ENCODE results near the gene PAOX. TPM values are rescaled to one million over a fixed set of nuclear protein-coding genes. Genes with fewer than 3 reads are reported as not detected.
A peak's percentile ranks its signal among the peaks of the same experiment; 100 is the strongest.

Gene PAOX
- total and polyA plus RNA-seq, 2 of the 13 experiments (the other 11 are each of a cell fraction or from before 2014, with no cell fraction given), result 0.49 to 0.77 TPM

- BruUV-seq (replicated peaks), result no TSS peak
- 23% methylated on average over 10 of the region's 11 CpGs for WGBS (ENCODE audit: low lambda C conversion rate)
- no peaks in the 10 kb centered on the region for H3K27me3 ChIP-seq (ENCODE audit: control insufficient read depth in 1 of 2, insufficient read depth in 2 of 2, low read length in 2 of 2)
- H3K9ac ChIP-seq (ENCODE audit: insufficient read depth, low read depth, low read length), result no peak overlapping the region
- ChIA-PET POLR2A (no interaction called here), CTCF (ENCODE audit: low intra/inter-chr PET ratio, low total read pairs) (interaction anchor here (0.8 to 2.7 kb wide), 3 partner anchors 59 to 170 kb away, joined by 3 to 10 read pairs (median 4); no protein-coding TSS in a partner anchor)
- FAIRE-seq, result peak; percentile 59
- DNase-seq (ENCODE audit: low spot score), result peak; percentile 17
- H3K4me2 ChIP-seq (ENCODE audit: low read depth, low read length), result no peak overlapping the region
- peak; percentile 54 for ATAC-seq
- H3K36me3 ChIP-seq (replicated peaks in 1 of 2; ENCODE audit: control insufficient read depth in 1 of 2, insufficient read depth in 2 of 2, low read length in 2 of 2), result no peaks in the 10 kb centered on the region
- no peak overlapping the region for H3K4me3 ChIP-seq (replicated peaks in 1 of 3; ENCODE audit: insufficient read depth in 1 of 3, low read depth in 2 of 3, low read length in 3 of 3)
- no peak overlapping the region for H2AFZ ChIP-seq (ENCODE audit: low read length)
- no peaks in the 10 kb centered on the region for H3K79me2 ChIP-seq (ENCODE audit: insufficient read depth, low read length)
- H3K27ac ChIP-seq (ENCODE audit: extremely low read length, insufficient read depth, low read length), result no peak overlapping the region
- intact Hi-C loops (cut with micrococcal nuclease; ENCODE audit: unreplicated experiment), result loop anchor here (2.0 kb wide), 1 partner anchor 170 kb away; no protein-coding TSS in a partner anchor
- no peaks in the 10 kb centered on the region for H4K20me1 ChIP-seq (ENCODE audit: insufficient read depth, low read length)
- in situ Hi-C loops (cut with HindIII; ENCODE audit: extremely low pct_ligation_motif_present, low pct_unique_long_range_greater_than_20kb), result no loop called here
- H3K9me3 ChIP-seq (ENCODE audit: low read length), result no peaks in the 10 kb centered on the region
- H3K4me1 ChIP-seq (ENCODE audit: insufficient read depth, low read length), result no peaks in the 10 kb centered on the region
- TF ChIP-seq USF2 (IDR thresholded peaks at IDR 0.05; ENCODE audit: low read depth, low read length) (peak; percentile 83), USF2 (CRISPR knock-in tag; IDR thresholded peaks at IDR 0.05; ENCODE audit: borderline replicate concordance) (peak; percentile 81; the same call in 1 of the 2 replicates), MNT (IDR thresholded peaks at IDR 0.05) (peak; percentile 52), CTCF (CRISPR knock-in tag; IDR thresholded peaks at IDR 0.05) (peak; percentile 73), SAP130 (CRISPR knock-in tag; IDR thresholded peaks at IDR 0.05; ENCODE audit: low read depth) (no peak), THRA (CRISPR knock-in tag; IDR thresholded peaks at IDR 0.05; ENCODE audit: borderline replicate concordance) (no peak), IRX3 (CRISPR knock-in tag; IDR thresholded peaks at IDR 0.05; ENCODE audit: borderline replicate concordance, low read depth) (no peak), ZBTB34 (CRISPR knock-in tag; IDR thresholded peaks at IDR 0.05) (no peak), GLI4 (CRISPR knock-in tag; IDR thresholded peaks at IDR 0.05; ENCODE audit: borderline replicate concordance) (no peak), STAG1 (CRISPR knock-in tag; IDR thresholded peaks at IDR 0.05) (peak; percentile 43), ZNF234 (CRISPR knock-in tag; conservative IDR thresholded peaks at IDR 0.05) (no peak), SALL1 (CRISPR knock-in tag; IDR thresholded peaks at IDR 0.05) (no peak), HDAC6 (IDR thresholded peaks at IDR 0.05; ENCODE audit: low read depth, low read length) (no peak), SALL2 (CRISPR knock-in tag; IDR thresholded peaks at IDR 0.05) (no peak), MAX (IDR thresholded peaks at IDR 0.05) (0 out of 2 replicates have a peak, but pooled peaks have one; percentile 14), RAD51 (IDR thresholded peaks at IDR 0.05; ENCODE audit: borderline replicate concordance) (peak; percentile 80)
Observed at GRCh38 chr10:133438711-133439273, 59.7 kb downstream of the PAOX start.

Data from HepG2 (cell line).